Erythroblast (primary cell): ENCODE results near the gene KIRREL3.

Experiments
- GATA1 ChIP-seq: IDR thresholded peaks from 2 replicates; pipeline ENCODE4 v1.6.1; 2011; ENCODE audit warnings: low read depth, mild to moderate bottlenecking, control low read depth, low read length, moderate library complexity
- POLR2A ChIP-seq: IDR thresholded peaks from 2 replicates; pipeline ENCODE4 v1.6.1; 2011; ENCODE audit warnings: mild to moderate bottlenecking, low read length

DNA sequence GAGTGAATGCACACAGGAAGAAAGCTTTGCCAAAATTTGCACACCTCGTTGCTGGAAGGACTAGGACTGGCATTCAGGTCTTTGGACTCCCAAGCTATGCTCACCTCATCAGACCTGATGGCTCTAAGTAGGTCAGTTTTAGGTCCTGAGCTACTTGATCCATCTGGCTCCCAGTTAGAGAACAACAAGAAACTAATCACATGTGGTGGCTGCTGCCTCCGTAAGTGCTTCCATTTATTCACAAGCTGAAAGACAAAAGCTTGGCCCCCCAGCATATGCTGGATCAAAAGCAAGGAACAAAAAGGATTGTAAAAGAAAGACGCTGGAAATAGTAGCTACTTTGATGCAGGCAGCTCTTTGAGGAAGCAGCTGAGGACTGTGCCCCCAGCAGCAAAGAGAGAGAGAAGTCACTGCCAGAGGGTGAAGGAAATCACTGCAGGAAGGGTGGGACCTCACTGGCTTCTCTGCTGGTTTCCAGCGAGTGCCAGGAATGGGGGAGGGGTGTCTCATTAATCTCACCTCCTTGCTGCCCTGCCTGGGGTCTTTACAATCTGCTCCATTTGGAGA, 268.9 kb downstream of the KIRREL3 start:
- TF ChIP-seq POLR2A, result no peak
- TF ChIP-seq GATA1, result no peak
